GM23338 (cell line): ENCODE data around the gene ANXA6. TPM values are rescaled to one million over a fixed set of nuclear protein-coding genes. Genes with fewer than 3 reads are reported as not detected.

Experiments used
- ATAC-seq: fragments of 200-7000 bp; cut with Tn5 transposase; 3 replicates; pipeline ENCODE4 v1.9.1; 2020
- DNase-seq: peaks from one replicate; pipeline ENCODE4 v3.0.0-alpha.2; 2015; ENCODE audit warnings: low spot score
- H2AFZ ChIP-seq: fragments of 200-600 bp; sonication (generic); 2 replicates; pipeline ENCODE4 v1.8.0; 2016; ENCODE audit warnings: antibody characterized with exemption, mild to moderate bottlenecking, moderate library complexity
- H3F3A ChIP-seq: fragments of 200-600 bp; sonication (generic); replicated peaks from 2 replicates; pipeline ENCODE4 v1.8.0; 2017; ENCODE audit warnings: antibody characterized with exemption, mixed run types, low read depth
- H3K27ac ChIP-seq: fragments of 200-600 bp; sonication (generic); 2 replicates; pipeline ENCODE4 v1.6.1; 2016; ENCODE audit warnings: low read depth
- H3K27me3 ChIP-seq: fragments of 200-600 bp; sonication (generic); 2 replicates; pipeline ENCODE4 v1.8.0; 2016; ENCODE audit warnings: mild to moderate bottlenecking, mixed run types, moderate library complexity; ENCODE audit not compliant: insufficient read depth
- H3K36me3 ChIP-seq: fragments of 200-600 bp; sonication (generic); 2 replicates; pipeline ENCODE4 v1.8.0; 2016; ENCODE audit warnings: mild to moderate bottlenecking; ENCODE audit not compliant: insufficient read depth
- H3K4me1 ChIP-seq: fragments of 200-600 bp; sonication (generic); 2 replicates; pipeline ENCODE4 v1.8.0; 2016; ENCODE audit warnings: mild to moderate bottlenecking, moderate library complexity; ENCODE audit not compliant: insufficient read depth
- H3K4me2 ChIP-seq: fragments of 200-600 bp; sonication (generic); 2 replicates; pipeline ENCODE4 v1.7.1; 2017; ENCODE audit warnings: mixed run types
- H3K4me3 ChIP-seq: fragments of 200-600 bp; sonication (generic); 2 replicates; pipeline ENCODE4 v1.6.1; 2016; ENCODE audit warnings: mixed run types
- H3K79me2 ChIP-seq: fragments of 200-600 bp; sonication (generic); replicated peaks from 2 replicates; pipeline ENCODE4 v1.8.0; 2017; ENCODE audit warnings: mild to moderate bottlenecking; ENCODE audit not compliant: insufficient read depth
- H3K9me2 ChIP-seq: fragments of 200-600 bp; sonication (generic); 2 replicates; pipeline ENCODE4 v1.8.0; 2017; ENCODE audit not compliant: insufficient read depth
- H4K20me1 ChIP-seq: fragments of 200-600 bp; sonication (generic); replicated peaks from 2 replicates; pipeline ENCODE4 v1.8.0; 2017; ENCODE audit warnings: mild to moderate bottlenecking; ENCODE audit not compliant: insufficient read depth
- H3K27ac Mint-ChIP-seq: 2 replicates; pipeline ENCODE4 v1.8.0; 2020; ENCODE audit warnings: inconsistent platforms, mild to moderate bottlenecking, moderate library complexity, mixed read lengths
- H3K27me3 Mint-ChIP-seq: 3 replicates; pipeline ENCODE4 v1.8.0; 2022; ENCODE audit warnings: low read depth, mild to moderate bottlenecking, moderate library complexity, mixed read lengths, inconsistent platforms; ENCODE audit not compliant: insufficient read depth, poor library complexity
- H3K36me3 Mint-ChIP-seq: 3 replicates; pipeline ENCODE4 v1.8.0; 2021; ENCODE audit warnings: low read depth, mild to moderate bottlenecking, inconsistent platforms, moderate library complexity, mixed read lengths
- H3K4me1 Mint-ChIP-seq: 3 replicates; pipeline ENCODE4 v1.8.0; 2020; ENCODE audit warnings: mild to moderate bottlenecking, inconsistent platforms, mixed read lengths
- H3K4me3 Mint-ChIP-seq: 3 replicates; pipeline ENCODE4 v1.8.0; 2021; ENCODE audit warnings: moderate library complexity, mild to moderate bottlenecking, inconsistent platforms, mixed read lengths
- H3K9me3 Mint-ChIP-seq: 3 replicates; pipeline ENCODE4 v1.8.0; 2020; ENCODE audit warnings: moderate library complexity, mild to moderate bottlenecking, inconsistent platforms, mixed read lengths
- CREB1 ChIP-seq: fragments of 250-450 bp; sonication (Bioruptor Pico); IDR thresholded peaks from 2 replicates; pipeline ENCODE4 v1.5.0; 2020; ENCODE audit warnings: low read depth, mild to moderate bottlenecking, moderate library complexity
- CTCF ChIP-seq, 2 experiments: fragments of 200-600 bp in 1 of 2; sonication (generic) in 1 of 2; conservative IDR thresholded peaks; 2 replicates each; pipeline versions ENCODE4 v1.5.1 to v1.6.1; 2016 to 2017; ENCODE audit warnings: antibody characterized with exemption in 2 of 2, low read depth in 2 of 2, mild to moderate bottlenecking in 2 of 2, moderate library complexity in 1 of 2
- ETS1 ChIP-seq: IDR thresholded peaks from 2 replicates; pipeline ENCODE4 v1.6.1; 2016; ENCODE audit warnings: antibody characterized with exemption
- EZH2 ChIP-seq: fragments of 200-600 bp; sonication (generic); IDR thresholded peaks from one replicate; pipeline ENCODE4 v1.8.0; 2017; ENCODE audit warnings: antibody characterized with exemption, mild to moderate bottlenecking, low read depth; ENCODE audit not compliant: unreplicated experiment
- JUNB ChIP-seq: IDR thresholded peaks from one replicate; pipeline ENCODE4 v1.6.1; 2016; ENCODE audit warnings: antibody characterized with exemption; ENCODE audit not compliant: unreplicated experiment
- NANOG ChIP-seq: IDR thresholded peaks from 2 replicates; pipeline ENCODE4 v1.6.1; 2016; ENCODE audit warnings: antibody characterized with exemption, borderline replicate concordance
- REST ChIP-seq: IDR thresholded peaks from one replicate; pipeline ENCODE4 v1.6.1; 2018; ENCODE audit warnings: antibody characterized with exemption; ENCODE audit not compliant: unreplicated experiment
- STAT1 ChIP-seq: IDR thresholded peaks from one replicate; pipeline ENCODE4 v1.6.1; 2016; ENCODE audit warnings: antibody characterized with exemption; ENCODE audit not compliant: unreplicated experiment
- ZNF114 ChIP-seq: fragments of 250-450 bp; sonication (Bioruptor Pico); IDR thresholded peaks from 2 replicates; pipeline ENCODE4 v1.5.0; 2020; ENCODE audit warnings: mild to moderate bottlenecking, moderate library complexity
- ZNF331 ChIP-seq: fragments of 250-450 bp; sonication (Bioruptor Pico); IDR thresholded peaks from 2 replicates; pipeline ENCODE4 v1.5.0; 2020; ENCODE audit warnings: low read depth, mild to moderate bottlenecking, moderate library complexity
- ZNF462 ChIP-seq: fragments of 250-450 bp; sonication (Bioruptor Pico); IDR thresholded peaks from 2 replicates; pipeline ENCODE4 v1.5.0; 2020; ENCODE audit warnings: mild to moderate bottlenecking, moderate library complexity
- polyA plus RNA-seq: library from polyadenylated mRNA; unstranded; fragments of >200 nt; fragmentation: Nextera tagmentation; extraction: Ambion mirVana; gene quantifications from 2 replicates; pipeline ENCODE4 v1.2.1, GENCODE V29; 2016
- total RNA-seq: library from RNA; depleted of rRNA; stranded (reverse); fragments of >200 nt; shearing (Covaris generic); gene quantifications from 2 replicates; pipeline ENCODE4 v1.2.3, GENCODE V29; 2014

The ANXA6 gene
- total and polyA plus RNA-seq, 2 experiments from 2014 or later: 26.5 to 110 TPM

GRCh38 chr5:151106509-151106908 lies 51.1 kb downstream of the ANXA6 start:
- H3K27ac Mint-ChIP-seq: no peak overlapping the region
- TF ChIP-seq NANOG: no peak
- TF ChIP-seq JUNB: no peak
- TF ChIP-seq ETS1: no peak
- TF ChIP-seq CREB1 (CRISPR knock-in tag): no peak
- no peak for TF ChIP-seq STAT1
- no peak for TF ChIP-seq ZNF331
- TF ChIP-seq CTCF (conservative IDR thresholded peaks at IDR 0.05; ENCODE audit: low read depth in 2 of 2): no peak
- TF ChIP-seq ZNF114 (CRISPR knock-in tag): no peak
- no peak for TF ChIP-seq EZH2

GRCh38 chr5:151106043-151106442 lies 51.5 kb downstream of the ANXA6 start:
- H3K27me3 Mint-ChIP-seq: peaks cover 5% of the 10 kb centered on the region
- no peaks in the 10 kb centered on the region for H3K4me1 Mint-ChIP-seq
- Histone ChIP-seq H2AFZ (no peak overlapping the region), H3K27me3 (no peaks in the 10 kb centered on the region), H3K4me1 (no peaks in the 10 kb centered on the region), H4K20me1 (no peaks in the 10 kb centered on the region), H3F3A (no peaks in the 10 kb centered on the region), H3K79me2 (no peaks in the 10 kb centered on the region), H3K4me2 (no peak overlapping the region), H3K9me2 (no peaks in the 10 kb centered on the region), H3K27ac (no peak overlapping the region), H3K36me3 (no peaks in the 10 kb centered on the region), H3K4me3 (no peak overlapping the region)
- H3K9me3 Mint-ChIP-seq: no peaks in the 10 kb centered on the region
- ATAC-seq (no peak), DNase-seq (no peak)
- H3K4me3 Mint-ChIP-seq: no peak overlapping the region
- peaks cover 11% of the 10 kb centered on the region for H3K36me3 Mint-ChIP-seq
- H3K27ac Mint-ChIP-seq: no peak overlapping the region
- TF ChIP-seq EZH2: no peak
- no peak for TF ChIP-seq REST
- no peak for TF ChIP-seq ZNF462 (CRISPR knock-in tag)

More at GRCh38 chr5:151106509-151106908, 51.1 kb downstream of the ANXA6 start:
- H3F3A ChIP-seq: no peaks in the 10 kb centered on the region
- no peaks in the 10 kb centered on the region for H3K9me2 ChIP-seq
- no peaks in the 10 kb centered on the region for H3K9me3 Mint-ChIP-seq
- peaks cover 5% of the 10 kb centered on the region for H3K27me3 Mint-ChIP-seq
- no peak overlapping the region for H3K4me2 ChIP-seq
- no peaks in the 10 kb centered on the region for H3K79me2 ChIP-seq
- no peak overlapping the region for H3K27ac ChIP-seq
- ATAC-seq: no peak
- H3K27me3 ChIP-seq: no peaks in the 10 kb centered on the region
- H3K4me3 ChIP-seq: no peak overlapping the region
- no peaks in the 10 kb centered on the region for H3K4me1 Mint-ChIP-seq
- no peaks in the 10 kb centered on the region for H3K36me3 ChIP-seq
- no peaks in the 10 kb centered on the region for H4K20me1 ChIP-seq
- no peak for DNase-seq
- H3K4me1 ChIP-seq: no peaks in the 10 kb centered on the region
- H3K36me3 Mint-ChIP-seq: peaks cover 11% of the 10 kb centered on the region
- no peak overlapping the region for H2AFZ ChIP-seq
- H3K4me3 Mint-ChIP-seq: no peak overlapping the region
